Measurements from ENCODE around the gene SRRT.
"Not testable (repeated sequence)": the region's sequence is repeated elsewhere in the genome, so short reads cannot be mapped to it uniquely, and the experiment has no call there.

The SRRT gene

DNA sequence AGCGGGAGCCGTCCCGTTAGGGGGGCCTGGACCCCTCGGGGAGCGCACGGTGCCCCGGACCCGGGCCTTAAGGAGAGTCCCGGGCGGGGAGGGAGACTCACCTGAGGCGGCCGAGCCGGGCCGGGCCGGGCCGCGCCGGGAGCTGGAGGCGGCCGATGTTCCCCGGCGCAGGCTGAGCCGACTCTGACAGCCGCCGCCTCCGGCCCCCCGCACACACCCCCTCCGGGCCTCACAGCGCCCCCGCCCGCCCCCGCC is 20.7 kb downstream of the SRRT start, which contains the start of gene ACHE:
ACHE (minus strand) TSS at position 188 of the 255 bp plus-strand sequence. CDS start 1,656 bp downstream, outside the sequence.
- no peak for DNase-seq

DNA sequence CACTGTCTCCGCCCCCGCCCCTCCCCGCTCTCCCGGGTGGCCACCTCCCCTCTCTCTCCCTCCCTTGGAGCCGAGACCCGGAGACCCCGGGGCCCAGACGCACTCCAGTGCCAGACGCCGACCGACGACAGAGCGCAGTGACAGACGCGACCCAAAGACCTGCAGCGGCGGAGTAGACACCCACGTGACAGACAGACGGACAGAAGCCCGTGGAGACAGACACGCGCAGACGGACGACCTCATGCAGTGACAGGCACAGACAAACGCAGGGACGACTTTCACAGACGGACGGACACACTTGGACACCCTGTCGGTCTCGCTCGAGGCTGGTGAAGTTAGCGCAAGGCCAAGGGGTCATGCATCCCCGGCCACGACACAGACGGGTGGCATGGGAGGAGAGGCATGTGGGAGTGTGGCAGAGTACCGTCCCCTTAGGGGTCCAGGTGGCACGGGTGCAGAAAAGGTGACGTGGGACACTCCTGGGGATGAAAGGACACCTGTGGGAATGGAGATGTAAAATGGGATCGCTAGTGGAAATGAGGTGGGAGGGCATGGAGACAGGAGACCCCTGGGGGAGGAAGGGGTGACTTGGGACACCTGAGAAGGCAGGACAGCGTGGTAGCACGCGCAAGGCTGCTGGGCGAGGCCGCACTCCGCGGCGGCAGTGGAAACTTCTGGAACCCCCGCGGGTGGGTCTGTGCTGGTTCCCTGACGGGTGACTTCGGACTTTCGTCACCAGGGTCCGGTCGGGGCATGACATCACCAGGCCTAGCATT is 21.2 kb downstream of the SRRT start:
- no peak for DNase-seq

DNA sequence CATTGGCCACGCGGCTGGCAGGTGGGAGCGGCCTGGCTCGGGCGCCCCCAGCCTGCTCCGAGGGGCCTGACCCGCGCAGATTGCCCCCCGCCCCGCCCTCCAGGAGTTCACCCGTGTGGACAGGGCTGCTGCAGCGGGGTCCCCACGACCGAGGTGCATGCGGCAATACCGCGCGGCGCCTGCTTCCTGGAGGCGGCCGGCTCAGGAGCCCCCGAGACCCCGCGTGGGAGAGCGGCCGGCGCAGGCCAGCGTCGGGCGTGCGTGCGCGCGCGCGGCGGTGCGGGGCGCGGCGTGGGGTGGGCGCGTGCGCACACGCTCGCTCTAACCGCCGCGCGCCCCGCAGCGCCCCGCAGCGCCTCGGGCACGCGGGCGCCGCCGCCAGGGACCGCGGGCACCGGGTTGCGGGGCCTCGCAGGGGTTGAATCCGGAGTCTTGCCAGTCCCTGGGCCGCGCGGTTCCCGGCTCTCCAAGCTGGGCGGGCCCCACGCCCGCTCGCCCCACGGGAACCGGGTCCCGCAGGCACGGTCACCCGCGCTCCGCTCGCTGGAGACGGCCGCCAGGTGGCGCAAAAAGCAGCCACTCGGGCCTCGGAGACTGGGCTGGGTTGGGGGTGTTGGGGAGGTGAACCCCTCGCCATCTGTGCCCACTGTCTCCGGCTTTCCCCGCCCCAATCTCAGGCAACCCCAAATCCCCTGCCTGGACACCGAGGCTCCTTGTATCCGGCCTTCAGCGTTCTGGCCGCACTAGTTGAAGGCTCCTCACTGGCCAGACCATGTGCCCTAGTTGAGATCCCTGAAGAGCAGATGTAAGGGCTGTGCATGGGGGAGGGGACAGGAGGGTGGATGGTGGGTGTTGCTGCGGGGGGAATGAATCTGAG is 22.1 kb downstream of the SRRT start:
- peak in 3 of 4 experiments; percentile 29 to 57 (median 52) for DNase-seq

DNA sequence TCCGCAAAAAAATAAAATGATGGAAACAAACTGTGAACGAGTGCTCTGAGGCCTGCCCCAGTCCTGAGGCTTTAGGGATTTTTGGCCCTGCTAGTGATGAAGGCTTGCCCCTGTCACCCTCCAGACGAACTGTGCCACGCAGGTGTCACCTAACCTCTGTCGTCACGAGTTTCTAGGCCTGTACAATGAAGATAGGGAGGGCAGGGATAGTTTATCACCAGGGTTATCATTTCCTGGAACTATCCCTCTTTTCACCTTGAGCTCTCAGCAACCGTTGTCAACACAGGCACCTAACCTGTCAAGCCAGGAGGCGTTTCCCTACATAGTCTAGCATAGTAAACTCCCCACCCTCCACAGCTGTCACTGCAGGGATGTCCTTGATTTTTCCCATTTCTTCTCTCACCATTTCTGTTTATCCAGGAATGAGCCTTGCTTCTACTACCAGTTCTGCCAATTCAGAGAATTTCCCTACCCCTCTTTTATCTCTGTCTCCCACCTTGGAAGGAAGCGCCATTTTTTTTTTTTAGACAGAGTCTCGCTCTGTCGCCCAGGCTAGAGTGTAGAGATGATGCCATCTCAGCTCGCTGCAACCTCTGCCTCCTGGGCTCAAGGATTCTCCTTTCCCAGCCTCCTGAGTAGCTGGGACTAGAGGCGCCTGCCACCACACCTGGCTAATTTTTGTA is 23.0 kb downstream of the SRRT start:
- DNase-seq = no peak

DNA sequence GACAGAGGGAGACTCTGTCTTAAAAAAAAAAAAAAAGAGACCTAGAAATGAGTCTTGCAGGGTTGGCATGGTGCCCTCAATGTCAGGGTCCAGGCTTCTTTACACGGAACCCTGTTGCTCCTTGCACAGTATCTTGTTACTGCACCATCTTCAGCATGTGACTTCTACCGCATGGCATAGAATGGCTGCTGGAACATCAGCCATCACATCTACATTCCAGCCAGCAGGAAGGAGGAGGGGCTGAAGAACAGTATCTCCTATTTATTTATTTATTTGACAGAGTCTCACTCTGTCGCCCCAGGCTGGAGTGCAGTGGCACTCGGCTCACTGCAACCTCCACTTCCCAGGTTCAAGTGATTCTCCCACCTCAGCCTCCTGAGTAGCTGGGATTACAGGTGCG is 24.5 kb downstream of the SRRT start:
- no peak for DNase-seq

DNA sequence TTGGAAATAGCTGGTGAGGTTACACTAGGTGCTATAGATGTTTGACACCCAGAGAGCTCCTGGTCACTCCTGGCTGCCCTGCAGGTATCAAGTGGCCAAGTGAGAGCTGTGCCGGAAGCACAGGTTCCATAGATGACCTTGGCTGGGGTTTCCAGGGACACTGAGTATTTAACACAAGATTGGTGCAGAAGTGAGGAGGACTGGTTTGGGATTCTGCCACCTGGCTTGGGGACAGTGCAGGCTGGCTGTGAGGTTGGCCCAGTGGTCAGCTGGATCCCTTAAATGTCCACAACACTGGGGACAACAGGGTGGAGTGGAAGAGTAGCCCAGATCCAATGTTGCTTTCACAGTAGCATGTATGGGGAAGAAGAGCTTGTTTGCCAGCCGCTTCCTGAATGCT is 26.1 kb downstream of the SRRT start:
- DNase-seq = no peak

GRCh38 chr7:100901921-100902332 is 27.0 kb downstream of the SRRT start:
- DNase-seq = no peak

- DNase-seq = no peak
These were observed 27.7 kb downstream of the SRRT start for GRCh38 chr7:100902638-100903037.

- DNase-seq = no peak
These were observed 33.6 kb downstream of the SRRT start for GRCh38 chr7:100908512-100908911.

GRCh38 chr7:100910443-100910842 is 35.5 kb downstream of the SRRT start:
- not testable (repeated sequence) for DNase-seq

- no peak for DNase-seq
These were observed 36.6 kb downstream of the SRRT start for GRCh38 chr7:100911484-100911883.

GRCh38 chr7:100914208-100914878 is 39.4 kb downstream of the SRRT start:
- DNase-seq = no peak

DNA sequence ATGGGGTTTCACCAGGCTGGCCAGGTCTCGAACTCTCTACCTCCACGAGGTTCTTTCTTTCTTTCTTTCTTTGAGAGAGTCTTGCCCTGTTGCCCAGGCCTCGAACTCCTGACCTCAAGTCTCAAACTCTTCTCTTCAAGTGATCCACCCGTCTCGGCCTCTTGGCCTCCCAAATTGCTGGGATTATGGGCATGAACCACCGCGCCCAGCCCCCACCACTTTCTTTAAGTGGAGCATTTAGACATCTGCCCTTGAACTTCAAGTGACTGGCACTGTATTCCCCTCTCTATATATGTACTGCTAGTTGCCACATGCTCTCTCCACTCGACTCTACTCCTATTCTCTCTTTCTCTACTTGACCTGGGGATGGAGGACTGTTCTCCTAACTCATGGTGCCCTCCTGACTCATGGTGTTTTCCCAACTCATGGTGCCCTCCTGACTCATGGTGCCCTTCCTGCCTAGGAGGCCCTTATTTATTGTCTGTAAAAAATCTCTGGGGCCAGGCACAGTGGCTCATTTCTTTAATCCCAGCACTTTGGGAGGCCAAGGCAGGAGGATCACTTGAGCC is 40.1 kb downstream of the SRRT start:
- no peak for DNase-seq

- DNase-seq = not testable (repeated sequence)
These were observed 44.4 kb downstream of the SRRT start for GRCh38 chr7:100919335-100919734.

DNA sequence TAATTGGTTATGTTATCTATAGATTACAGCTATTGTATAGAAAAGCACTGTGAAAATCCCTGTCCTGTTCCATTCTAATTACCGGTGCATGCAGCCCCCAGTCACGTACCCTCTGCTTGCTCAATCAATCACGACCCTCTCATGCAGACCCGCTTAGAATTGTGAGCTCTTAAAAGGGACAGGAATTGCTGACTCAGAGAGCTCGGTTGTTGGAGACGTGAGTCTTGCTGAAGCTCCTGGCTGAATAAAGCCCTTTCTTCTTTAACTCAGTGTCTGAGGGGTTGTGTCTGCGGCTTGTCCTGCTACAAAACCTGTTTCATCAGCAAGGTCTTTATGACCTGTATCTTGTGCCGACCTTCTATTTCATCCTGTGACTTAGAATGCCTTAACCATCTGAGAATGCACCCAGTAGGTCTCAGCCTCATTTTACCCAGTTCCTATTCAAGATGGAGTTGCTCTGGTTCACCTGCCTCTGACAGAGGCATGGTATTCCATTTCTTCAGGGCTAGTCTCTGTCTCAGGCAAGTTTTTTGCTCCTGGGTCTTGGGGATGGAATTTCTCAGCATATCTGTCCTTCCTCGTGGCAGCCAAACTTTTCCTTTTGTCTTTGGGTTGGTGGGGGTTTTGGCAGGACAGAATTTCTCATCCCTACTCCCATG is 45.0 kb downstream of the SRRT start:
- DNase-seq = not testable (repeated sequence)

GRCh38 chr7:100921039-100921438 is 46.1 kb downstream of the SRRT start:
- DNase-seq = no peak

- not testable (repeated sequence) for DNase-seq
These were observed 48.7 kb downstream of the SRRT start for GRCh38 chr7:100923616-100924015.

DNA sequence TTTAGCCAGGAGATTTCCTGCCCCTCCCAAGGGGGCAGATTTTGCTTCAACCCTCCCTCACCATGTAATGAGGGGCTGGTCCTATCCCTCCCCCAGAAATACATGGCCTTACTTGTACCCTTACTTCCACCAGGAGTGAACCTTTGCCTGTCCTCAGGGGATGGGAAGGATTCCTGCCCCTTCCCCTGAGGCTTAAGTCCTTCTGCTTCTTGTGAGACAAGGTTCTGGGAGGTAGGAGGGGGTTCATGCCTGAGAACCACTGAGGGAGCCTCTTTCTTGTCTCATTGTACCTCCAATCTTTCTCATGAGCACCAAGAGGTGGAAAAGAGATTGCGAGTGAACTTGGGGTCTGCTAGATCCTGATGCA is 54.9 kb downstream of the SRRT start:
- DNase-seq = no peak

DNA sequence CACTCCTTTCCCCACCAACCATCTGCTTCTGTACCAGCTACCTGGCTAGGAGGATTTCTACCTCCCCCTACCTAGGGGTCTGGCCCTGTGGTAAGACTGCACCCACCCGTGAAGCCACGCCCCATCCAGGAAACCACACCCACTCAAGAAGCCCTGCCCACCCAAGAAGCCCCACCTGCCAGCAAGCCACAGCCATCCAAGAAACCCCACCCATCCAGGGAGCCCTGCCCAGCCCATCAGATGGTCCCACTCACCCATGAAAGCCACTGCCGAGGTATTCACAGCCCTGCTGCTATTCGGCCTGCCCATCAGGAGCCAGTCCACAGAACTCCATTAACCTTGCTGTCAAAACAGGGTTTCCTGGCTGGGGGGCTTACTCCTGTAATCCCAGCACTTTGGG is 58.8 kb downstream of the SRRT start:
- no peak for DNase-seq

DNA sequence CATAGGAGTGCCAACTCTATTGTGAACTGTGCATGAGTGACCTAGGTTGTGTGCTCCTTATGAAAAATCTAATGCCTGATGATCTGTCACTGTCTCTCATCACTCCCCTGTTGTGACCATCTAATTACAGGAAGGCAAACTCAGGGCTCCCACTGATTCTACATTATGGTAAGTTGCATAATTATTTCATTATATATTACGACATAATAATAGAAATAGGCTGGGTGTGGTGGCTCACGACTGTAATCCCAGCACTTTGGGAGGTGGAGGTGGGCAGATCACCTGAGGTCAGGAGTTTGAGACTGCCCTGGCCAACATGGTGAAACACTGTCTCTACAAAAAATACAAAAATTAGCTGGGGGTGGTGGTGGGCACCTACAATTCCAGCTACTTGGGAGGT is 60.5 kb downstream of the SRRT start:
- DNase-seq = not testable (repeated sequence)

- not testable (repeated sequence) for DNase-seq
These were observed 61.3 kb downstream of the SRRT start for GRCh38 chr7:100936167-100936566.

All from activated CD4-positive, CD25-positive, alpha-beta regulatory T cell (primary cell).